Stimulated activated CD8-positive, alpha-beta memory T cell treated with anti-CD3 and anti-CD28 coated beads, Interleukin-2, amount 100 ng/mL, for 48 hours (primary cell): ENCODE data around the gene CTSD.
"Not testable (repeated sequence)": the region's sequence is repeated elsewhere in the genome, so short reads cannot be mapped to it uniquely, and the experiment has no call there.

ENCODE experiments used
- DNase-seq, 2 donors: peaks; one replicate each; pipeline ENCODE4 v3.0.0-alpha.2; 2020; ENCODE audit warnings: low read depth in 2 of 2

Gene CTSD

GRCh38 chr11:1763796-1764661 is at the start of gene CTSD:
Gene CTSD (minus strand): TSS chr11:1763927. CDS start chr11:1763859, 68 bp downstream.
- peak; percentile 85 to 90 for DNase-seq

GRCh38 chr11:1813356-1813755 is 49.6 kb upstream of the CTSD start:
- not testable (repeated sequence) for DNase-seq

GRCh38 chr11:1812801-1813200 is 49.1 kb upstream of the CTSD start:
- no peak for DNase-seq

GRCh38 chr11:1812274-1812673 is 48.5 kb upstream of the CTSD start:
- DNase-seq = no peak

GRCh38 chr11:1810761-1811160 is 47.0 kb upstream of the CTSD start:
- no peak for DNase-seq

- DNase-seq = no peak
Measured at GRCh38 chr11:1807264-1807995, 43.7 kb upstream of the CTSD start.

- no peak for DNase-seq
Measured at GRCh38 chr11:1805525-1805924, 41.8 kb upstream of the CTSD start.

GRCh38 chr11:1803835-1804519 is 40.2 kb upstream of the CTSD start:
- DNase-seq = not testable (repeated sequence)

GRCh38 chr11:1803246-1803645 is 39.5 kb upstream of the CTSD start:
- no peak for DNase-seq

- DNase-seq = no peak
Measured at GRCh38 chr11:1797391-1798125, 33.8 kb upstream of the CTSD start.

- no peak for DNase-seq
Measured at GRCh38 chr11:1796413-1797011, 32.8 kb upstream of the CTSD start.

- DNase-seq = no peak
Measured at GRCh38 chr11:1793081-1793480, 29.4 kb upstream of the CTSD start.

- no peak for DNase-seq
Measured at GRCh38 chr11:1792461-1792860, 28.7 kb upstream of the CTSD start.

- DNase-seq = no peak
Measured at GRCh38 chr11:1791912-1792311, 28.2 kb upstream of the CTSD start.

- no peak for DNase-seq
Measured at GRCh38 chr11:1786466-1786865, 22.7 kb upstream of the CTSD start.

- no peak for DNase-seq
Measured at GRCh38 chr11:1785749-1786413, 22.2 kb upstream of the CTSD start.

- DNase-seq = no peak
Measured at GRCh38 chr11:1784761-1785650, 21.3 kb upstream of the CTSD start.

GRCh38 chr11:1783725-1784529 is 20.2 kb upstream of the CTSD start:
- no peak for DNase-seq
